HG02943 (cell line): ENCODE measurements around the gene CREBRF.
A peak's percentile ranks its signal among the peaks of the same experiment; 100 is the strongest.
"Not testable (repeated sequence)": the region's sequence is repeated elsewhere in the genome, so short reads cannot be mapped to it uniquely, and the experiment has no call there.

Experiments
- ATAC-seq: cut with Tn5 transposase; IDR thresholded peaks from one replicate; pipeline ENCODE4 v1.9.1; 2021; ENCODE audit warnings: mild to moderate bottlenecking, low read depth, moderate library complexity; ENCODE audit not compliant: unreplicated experiment

The CREBRF gene

GRCh38 chr5:173075970-173076369 is 19.8 kb downstream of the CREBRF start:
- ATAC-seq = no peak

- not testable (repeated sequence) for ATAC-seq
Observed at GRCh38 chr5:173076471-173076870, 20.3 kb downstream of the CREBRF start.

GRCh38 chr5:173078878-173079277 is 22.7 kb downstream of the CREBRF start:
- ATAC-seq = no peak

- no peak for ATAC-seq
Observed at GRCh38 chr5:173089581-173089980, 33.4 kb downstream of the CREBRF start.

- ATAC-seq = no peak
Observed at GRCh38 chr5:173090639-173091038, 34.5 kb downstream of the CREBRF start.

GRCh38 chr5:173091981-173092380 is 35.8 kb downstream of the CREBRF start:
- no peak for ATAC-seq

GRCh38 chr5:173093606-173094005 is 37.5 kb downstream of the CREBRF start:
- ATAC-seq = no peak

- ATAC-seq = no peak
Observed at GRCh38 chr5:173094012-173094661, 38.0 kb downstream of the CREBRF start.

GRCh38 chr5:173098787-173099186 is 42.6 kb downstream of the CREBRF start:
- ATAC-seq = no peak

- ATAC-seq = no peak
Observed at GRCh38 chr5:173099461-173099860, 43.3 kb downstream of the CREBRF start.

- ATAC-seq = no peak
Observed at GRCh38 chr5:173101245-173101644, 45.1 kb downstream of the CREBRF start.

- no peak for ATAC-seq
Observed at GRCh38 chr5:173103411-173103810, 47.3 kb downstream of the CREBRF start.

GRCh38 chr5:173108914-173109313 is 52.8 kb downstream of the CREBRF start:
- no peak for ATAC-seq

GRCh38 chr5:173114536-173114935 is 58.4 kb downstream of the CREBRF start:
- no peak for ATAC-seq

- no peak for ATAC-seq
Observed at GRCh38 chr5:173119719-173120118, 63.6 kb downstream of the CREBRF start.

GRCh38 chr5:173123416-173123815 is 67.3 kb downstream of the CREBRF start:
- ATAC-seq = no peak

GRCh38 chr5:173132166-173132565 is 76.0 kb downstream of the CREBRF start:
- ATAC-seq = not testable (repeated sequence)

- no peak for ATAC-seq
Observed at GRCh38 chr5:173138707-173139106, 82.6 kb downstream of the CREBRF start.

- no peak for ATAC-seq
Observed at GRCh38 chr5:173139631-173140030, 83.5 kb downstream of the CREBRF start.

- no peak for ATAC-seq
Observed at GRCh38 chr5:173140769-173141168, 84.6 kb downstream of the CREBRF start.

- ATAC-seq = no peak
Observed at GRCh38 chr5:173143567-173143966, 87.4 kb downstream of the CREBRF start.

- peak; percentile 82 for ATAC-seq
Observed at GRCh38 chr5:173144200-173145176, 88.3 kb downstream of the CREBRF start, which contains the start of gene BNIP1. TSS of gene BNIP1 (plus strand) at chr5:173144531. CDS start at chr5:173144546, 15 bp downstream.
